Measurements from ENCODE around the gene EDC3.

Gene EDC3

GRCh38 chr15:74621936-74622335, 73.9 kb downstream of the EDC3 start:
- DNase-seq = no peak

DNA sequence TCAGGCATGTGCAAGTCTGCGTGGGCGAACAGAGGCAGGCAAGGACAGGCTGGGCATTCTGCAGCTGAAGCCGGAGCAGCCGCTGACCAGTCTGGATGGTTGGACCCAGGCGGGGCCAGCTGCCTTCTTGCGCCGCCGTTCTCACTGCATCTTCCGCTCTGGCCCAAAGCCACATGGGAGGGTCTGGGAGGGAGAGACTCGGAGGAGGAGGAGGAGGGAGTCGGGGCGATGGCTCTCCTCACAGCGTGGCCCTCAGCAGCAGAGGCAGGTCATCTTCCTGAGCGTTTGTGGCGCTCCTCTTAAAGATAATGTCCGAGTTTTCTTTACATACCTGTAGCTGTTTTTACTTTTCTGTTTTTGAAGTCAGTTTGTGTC, 74.3 kb downstream of the EDC3 start:
- DNase-seq = no peak

GRCh38 chr15:74620636-74621545, 74.9 kb downstream of the EDC3 start:
- DNase-seq = peak; percentile 64 to 70

DNA sequence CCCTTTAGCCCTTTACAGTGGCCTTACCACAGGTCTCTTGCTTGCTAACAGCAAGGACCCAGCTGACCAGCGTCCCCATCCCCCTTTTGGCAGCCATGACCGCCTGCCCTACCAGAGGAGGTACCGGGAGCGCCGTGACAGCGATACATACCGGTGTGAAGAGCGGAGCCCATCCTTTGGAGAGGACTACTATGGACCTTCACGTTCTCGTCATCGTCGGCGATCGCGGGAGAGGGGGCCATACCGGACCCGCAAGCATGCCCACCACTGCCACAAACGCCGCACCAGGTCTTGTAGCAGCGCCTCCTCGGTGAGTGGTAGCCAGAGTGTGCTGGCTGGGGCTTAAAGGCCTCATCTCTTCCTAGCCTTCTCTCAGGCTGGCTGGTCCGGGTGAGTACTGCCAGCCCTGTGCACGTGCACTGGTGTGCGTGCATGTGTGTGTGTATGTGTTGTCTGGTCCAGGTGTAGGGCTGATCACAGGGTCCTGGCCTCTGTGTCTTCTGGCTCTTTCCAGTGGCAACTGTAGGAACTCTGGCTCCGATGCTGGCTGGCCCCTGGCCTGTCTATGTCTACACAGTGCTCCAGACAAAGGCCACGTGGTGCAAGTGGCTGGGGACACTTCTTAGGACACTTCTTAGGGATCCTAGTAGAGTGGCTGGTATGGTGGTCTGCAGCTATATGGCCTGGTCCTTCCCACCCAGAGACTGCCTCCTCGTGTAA, 75.7 kb downstream of the EDC3 start:
- DNase-seq = no peak

DNA sequence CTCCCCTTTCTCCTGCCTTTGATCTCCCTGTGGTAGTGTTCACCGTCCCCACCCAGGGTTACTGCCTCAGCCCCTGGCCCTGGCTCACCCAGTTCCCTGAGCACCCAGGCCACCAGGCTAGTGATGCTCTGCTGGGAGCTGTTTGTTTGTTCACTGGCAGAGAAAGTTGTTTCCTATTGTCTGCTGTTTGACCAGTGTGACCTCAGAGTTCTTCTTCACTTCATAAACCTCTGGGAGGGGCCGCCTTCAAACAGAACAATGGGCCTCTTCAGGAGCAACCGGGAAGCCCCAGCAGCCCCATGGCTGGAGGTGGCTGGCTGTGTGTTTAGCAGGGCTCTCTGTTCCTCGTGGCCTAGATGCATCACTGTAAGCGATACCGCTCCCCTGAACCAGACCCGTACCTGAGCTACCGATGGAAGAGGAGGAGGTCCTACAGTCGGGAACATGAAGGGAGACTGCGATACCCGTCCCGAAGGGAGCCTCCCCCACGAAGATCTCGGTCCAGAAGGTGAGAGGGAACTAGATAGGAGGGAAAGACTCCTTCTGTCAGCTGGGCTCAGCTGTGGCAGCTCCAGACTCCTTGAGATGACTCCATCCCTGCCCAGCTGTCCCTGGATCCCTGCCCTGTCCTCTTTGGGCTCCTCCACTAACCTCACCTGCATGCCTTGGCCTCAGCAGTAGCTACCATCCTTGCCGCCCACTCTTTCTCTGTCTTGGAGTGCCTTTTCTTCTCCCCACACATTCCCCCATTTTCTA, 76.8 kb downstream of the EDC3 start:
- DNase-seq = no peak

GRCh38 chr15:74616996-74617395, 78.8 kb downstream of the EDC3 start:
- no peak for DNase-seq

DNA sequence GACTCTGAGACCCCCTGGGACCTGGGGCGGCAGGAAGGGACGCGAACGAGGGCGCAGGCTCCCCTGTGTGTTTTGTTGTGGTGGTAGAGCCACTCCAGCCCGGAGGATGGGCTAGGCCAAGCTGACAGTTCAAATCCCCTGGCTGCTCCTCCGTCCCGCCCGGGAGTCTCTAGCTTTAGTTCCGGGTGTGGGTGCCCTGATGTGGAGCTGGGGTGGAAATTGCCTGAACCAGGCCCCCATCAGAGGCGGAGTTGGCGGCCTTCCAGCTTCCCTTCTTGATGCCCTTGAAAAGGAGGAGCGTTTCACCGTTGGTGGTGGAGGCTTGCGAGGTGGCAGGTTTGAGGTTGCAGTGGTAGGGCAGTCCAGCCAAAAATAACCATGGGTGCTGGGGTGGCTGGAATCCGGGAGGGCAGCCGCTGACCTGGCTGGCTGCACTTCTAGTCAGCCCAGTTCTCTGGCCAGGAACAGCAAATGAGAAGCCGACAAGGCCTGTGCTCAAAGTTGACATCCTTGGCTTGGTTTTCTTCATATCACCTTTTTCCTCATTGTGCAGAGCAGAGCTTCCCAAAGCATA, 79.4 kb downstream of the EDC3 start:
- DNase-seq = peak; percentile 62 to 65

GRCh38 chr15:74615508-74616365, 80.1 kb downstream of the EDC3 start, which contains the start of gene CLK3:
Gene CLK3 (plus strand): TSS chr15:74615836. CDS start chr15:74619197, 3,361 bp downstream.
- DNase-seq = peak; percentile 94 to 98

DNA sequence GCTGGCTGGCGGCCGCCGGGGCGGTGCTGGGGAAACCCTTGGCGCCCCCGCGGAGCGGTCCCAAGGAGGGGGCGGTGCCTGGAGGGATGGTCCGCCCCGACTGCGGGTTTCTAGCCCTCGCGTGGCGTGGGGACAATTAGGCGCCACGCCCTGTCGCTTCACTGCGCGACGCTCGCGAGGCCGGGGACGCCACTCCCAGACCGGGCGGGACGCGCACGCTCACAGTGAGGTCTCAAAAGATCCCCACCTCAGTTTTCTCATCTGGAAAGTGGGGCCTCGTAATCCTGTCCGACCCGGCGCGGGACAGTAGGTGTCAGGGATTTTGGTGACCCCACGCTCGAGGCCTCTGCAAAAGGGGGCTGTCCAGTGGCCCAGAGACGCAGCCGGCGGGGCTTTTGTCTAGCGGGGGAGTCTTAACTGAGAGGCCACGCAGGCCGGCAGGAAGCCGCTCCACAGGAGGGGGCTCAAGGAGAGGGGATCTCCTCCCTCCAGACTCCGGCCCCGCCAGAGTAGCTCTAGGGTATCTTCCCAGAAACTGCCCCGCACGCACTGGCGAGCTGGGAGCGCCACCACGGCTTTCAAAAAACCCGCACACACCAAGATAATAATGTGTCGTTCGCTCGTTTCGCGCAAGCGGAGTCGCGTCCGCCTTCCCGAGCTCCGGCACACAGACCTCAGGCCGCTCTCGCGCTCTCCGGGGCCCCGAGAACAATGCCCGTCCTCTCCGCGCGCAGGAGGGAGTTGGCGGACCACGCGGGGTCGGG, 80.9 kb downstream of the EDC3 start:
- peak; percentile 87 to 88 for DNase-seq

DNA sequence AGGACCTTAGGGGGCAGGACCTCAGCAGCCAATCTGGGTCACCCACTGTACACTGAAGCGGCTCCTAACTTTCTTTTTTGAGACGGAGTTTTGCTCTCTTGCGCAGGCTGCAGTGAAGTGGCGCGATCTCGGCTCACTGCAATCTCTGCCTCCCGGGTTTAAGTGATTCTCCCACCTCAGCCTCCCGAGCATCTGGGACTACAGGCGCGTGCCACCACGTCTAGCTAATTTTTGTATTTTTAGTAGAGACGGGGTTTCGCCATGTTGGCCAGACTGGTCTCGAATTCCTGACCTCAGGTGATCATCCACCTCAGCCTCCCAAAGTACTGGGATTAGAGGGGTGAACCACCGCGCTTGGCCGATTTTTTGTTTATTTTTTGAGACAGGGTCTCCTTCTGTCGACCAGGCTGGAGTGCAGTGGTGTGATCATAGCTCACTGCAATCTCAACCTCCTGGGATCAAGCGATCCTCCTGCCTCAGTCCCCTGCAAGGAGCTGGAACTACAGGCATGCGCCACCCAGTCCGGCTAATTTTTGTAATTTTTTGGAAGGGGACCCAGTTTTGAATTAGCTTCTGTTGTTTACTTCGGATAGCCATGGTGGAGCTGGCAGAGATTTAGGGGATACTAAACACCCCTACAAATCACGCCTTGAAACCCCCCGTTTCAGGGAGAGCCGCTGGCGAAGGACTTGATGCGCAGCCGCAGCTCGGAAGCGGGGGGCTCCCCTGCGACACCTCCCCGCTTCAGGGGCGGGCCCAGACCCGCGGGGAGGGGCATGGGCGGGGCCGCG, 81.7 kb downstream of the EDC3 start:
- DNase-seq = no peak

DNA sequence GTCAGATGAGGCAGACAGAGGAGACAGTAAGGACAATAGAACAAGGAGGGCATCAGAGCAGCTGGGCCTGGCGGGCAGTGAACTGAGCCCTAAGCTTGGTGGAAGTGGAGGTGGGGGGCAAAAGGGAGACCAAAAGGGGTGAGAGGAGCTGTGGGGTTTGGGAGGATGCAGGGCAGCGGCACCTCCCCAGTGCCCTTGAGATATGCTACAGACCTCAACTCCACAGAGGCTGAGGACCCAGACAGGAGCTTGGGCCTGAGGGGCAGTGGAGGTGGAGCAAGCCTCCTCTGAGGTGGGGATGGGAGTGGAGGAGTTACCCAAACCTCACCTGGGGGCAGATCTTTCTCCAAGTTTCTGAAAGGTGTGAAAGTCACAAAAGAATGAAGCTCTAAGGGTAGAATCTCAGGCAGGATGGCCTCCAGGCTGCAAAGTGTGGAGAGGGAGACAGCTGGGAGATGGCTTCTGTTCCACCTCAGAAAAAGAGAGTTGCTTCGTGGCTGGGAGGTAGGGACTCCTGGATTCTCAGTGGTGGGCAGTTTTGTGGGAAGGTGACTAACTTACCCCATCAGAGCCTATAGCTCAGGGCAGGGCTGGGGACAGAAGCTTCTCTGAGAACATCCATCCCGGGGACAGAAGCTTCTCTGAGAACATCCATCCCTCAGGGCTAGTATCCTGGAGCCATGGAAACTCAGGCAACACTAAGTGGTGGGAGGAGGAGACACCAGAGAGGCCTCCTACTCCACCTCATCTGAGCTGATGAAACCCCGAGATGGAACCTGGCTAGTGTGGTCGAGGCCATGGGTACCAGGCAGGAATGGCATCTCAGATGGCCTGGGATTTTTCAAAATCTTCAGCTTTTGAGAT, 82.5 kb downstream of the EDC3 start:
- DNase-seq = no peak

DNA sequence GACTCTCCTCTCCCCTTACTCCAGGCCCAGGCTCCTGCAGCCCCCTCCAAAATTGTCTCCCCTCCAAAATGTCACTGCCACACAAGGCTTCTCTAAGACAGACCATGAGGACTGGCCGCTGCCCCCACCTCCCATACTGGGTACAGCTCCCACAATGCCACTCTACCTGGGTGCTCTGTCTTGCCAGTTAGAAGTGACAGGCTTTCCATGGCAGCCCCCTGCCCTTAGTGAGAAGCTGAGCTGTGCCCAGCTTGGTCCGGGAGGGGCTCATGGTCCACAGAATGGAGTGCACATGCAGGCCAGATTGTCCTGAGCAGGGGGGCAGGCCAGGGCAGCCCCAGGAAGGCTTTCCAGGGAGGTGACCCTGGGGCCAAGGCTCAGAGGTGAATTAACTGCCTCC, 83.1 kb downstream of the EDC3 start:
- no peak for DNase-seq

DNA sequence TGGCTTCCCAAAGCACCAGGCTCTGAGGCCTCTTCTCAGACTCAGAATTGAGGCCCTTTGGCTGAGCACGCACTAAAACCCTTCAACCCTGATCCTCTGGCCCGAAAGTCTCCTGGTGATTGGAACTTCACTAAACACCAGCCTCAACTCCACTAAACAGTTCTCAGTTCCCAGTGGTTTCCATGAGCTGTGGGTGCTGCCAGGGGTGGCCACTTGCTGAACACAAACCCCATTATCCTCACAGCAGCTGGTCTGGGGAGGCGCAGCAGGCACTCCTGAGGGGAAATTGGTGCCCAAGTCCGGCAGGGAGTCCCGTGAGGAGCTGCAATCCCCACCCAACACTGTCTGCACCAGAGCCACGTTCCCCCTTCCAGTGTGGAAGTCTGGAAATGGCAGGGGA, 84.0 kb downstream of the EDC3 start:
- DNase-seq = no peak

DNA sequence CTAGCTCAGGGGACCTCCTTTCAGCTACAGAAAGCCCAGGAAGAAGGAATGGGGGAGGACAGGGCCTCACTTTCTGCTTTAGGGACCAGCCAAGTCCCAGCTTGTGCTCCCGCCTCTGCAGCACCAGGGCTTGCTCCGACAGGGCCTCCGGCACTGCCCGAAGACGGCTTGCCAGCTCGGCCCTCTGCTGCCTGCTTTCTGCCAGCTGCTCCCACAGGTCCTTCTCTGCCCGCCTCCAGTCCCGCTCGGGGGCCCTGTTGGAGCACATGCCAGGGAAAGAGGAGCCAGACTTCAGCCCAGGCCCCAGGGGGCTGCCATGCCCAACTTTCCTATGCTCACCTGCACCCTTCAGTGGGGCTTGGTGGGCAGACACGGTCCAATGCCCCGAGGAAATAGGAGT, 84.5 kb downstream of the EDC3 start:
- DNase-seq = no peak

GRCh38 chr15:74610302-74610951, 85.4 kb downstream of the EDC3 start:
- no peak for DNase-seq

DNA sequence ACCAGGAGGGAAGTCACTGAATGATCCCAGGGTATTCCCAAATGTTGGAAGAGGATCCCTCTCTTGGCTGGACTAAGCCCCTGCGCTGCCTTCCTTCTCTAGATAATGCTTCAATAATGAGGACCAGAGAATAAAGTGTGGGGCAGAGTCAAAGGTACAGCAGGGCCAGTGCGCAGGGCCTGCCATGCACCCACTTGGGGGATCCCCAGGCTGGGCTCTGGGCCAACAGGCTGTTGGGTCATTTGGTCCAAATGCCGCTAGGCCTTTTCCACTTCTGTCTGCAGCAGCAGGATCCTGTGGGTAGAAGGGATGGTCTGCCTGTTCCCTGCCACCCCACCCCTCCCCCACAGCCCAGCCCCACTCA, 85.9 kb downstream of the EDC3 start:
- no peak for DNase-seq

DNA sequence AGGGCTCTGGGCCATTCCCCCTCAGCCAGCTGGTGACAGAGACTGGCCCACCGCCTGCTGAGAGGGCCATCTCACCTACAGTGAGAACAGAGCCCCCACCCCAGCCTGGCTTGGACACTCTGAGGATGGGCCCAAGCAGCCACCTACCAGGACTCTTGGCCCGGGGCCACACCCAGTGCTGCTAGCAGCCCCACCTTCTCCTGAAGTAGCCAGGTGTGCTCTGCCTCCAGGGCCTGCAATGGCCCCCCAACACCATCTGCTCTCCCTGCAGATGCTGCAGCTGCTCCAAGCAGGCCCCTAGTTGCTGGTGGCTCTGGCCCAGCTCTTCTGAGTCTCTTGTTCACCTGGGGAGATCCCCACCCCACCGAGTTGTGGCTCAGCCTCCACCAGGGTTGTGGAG, 87.0 kb downstream of the EDC3 start:
- no peak for DNase-seq

- DNase-seq = no peak
Measured at GRCh38 chr15:74605795-74606150, 90.1 kb downstream of the EDC3 start.

All from stimulated activated CD4-positive, alpha-beta T cell treated with anti-CD3 and anti-CD28 coated beads, Interleukin-4, amount 100 ng/mL, for 4 hours (primary cell).